ENCODE data around the gene STAB2. TPM values are rescaled to one million over a fixed set of nuclear protein-coding genes. Genes with fewer than 3 reads are reported as not detected.

Gene STAB2
- total and polyA plus RNA-seq, 2 of the 4 experiments (the other 2 are of a cell fraction) = not detected

DNA sequence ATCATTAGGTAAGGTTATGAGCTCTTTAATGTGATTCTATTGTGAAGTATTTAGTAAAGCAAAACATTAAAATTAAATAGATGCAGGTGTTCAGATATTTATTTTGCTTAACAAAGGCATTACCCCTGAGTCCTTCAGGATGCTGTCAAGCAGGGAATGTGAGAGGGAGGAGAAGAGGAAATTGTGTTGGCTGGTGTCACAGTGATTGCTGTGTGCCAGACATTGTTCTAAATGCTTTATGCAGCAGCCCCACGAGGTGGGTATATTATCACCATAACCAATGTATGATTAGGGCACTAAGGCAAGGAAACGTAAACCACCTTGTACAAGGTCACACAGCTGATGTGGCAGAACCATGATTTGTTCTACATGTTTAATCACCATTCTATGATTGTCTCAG, 80.1 kb downstream of the STAB2 start:
- in situ Hi-C loops (cut with MboI; ENCODE audit: low sequenced_read_pairs) (no loop called here), dilution Hi-C loops (cut with HindIII; ENCODE audit: low sequenced_read_pairs, unreplicated experiment) (no loop called here), intact Hi-C loops (cut with micrococcal nuclease) (no loop called here)
- Histone ChIP-seq H3K79me1 (ENCODE audit: low read depth in 1 of 2, low read length in 2 of 2) (no peaks in the 10 kb centered on the region), H3K56ac (ENCODE audit: extremely low read depth, insufficient read depth, low read length) (no peak overlapping the region), H3K9me1 (ENCODE audit: insufficient read depth, low read length) (no peaks in the 10 kb centered on the region), H4K5ac (ENCODE audit: low read depth, low read length) (no peak overlapping the region), H2BK120ac (ENCODE audit: low read depth, low read length) (no peak overlapping the region), H2AK5ac (ENCODE audit: low read depth, low read length) (no peak overlapping the region), H4K8ac (ENCODE audit: low read depth in 2 of 2, low read length in 2 of 2) (no peak overlapping the region), H2BK20ac (ENCODE audit: low read depth, low read length) (no peak overlapping the region), H3K4ac (ENCODE audit: low read depth, low read length) (no peak overlapping the region), H3K4me2 (ENCODE audit: low read depth, low read length) (no peak overlapping the region), H3K14ac (replicated peaks; ENCODE audit: low read depth, low read length) (no peak overlapping the region), H3K18ac (ENCODE audit: low read depth, low read length) (no peak overlapping the region), H2BK15ac (ENCODE audit: low read depth, low read length) (no peak overlapping the region), H2BK5ac (ENCODE audit: low read depth, low read length, poor library complexity, severe bottlenecking) (no peak overlapping the region), H3K9me3 (ENCODE audit: control insufficient read depth, insufficient read depth, low read length) (no peaks in the 10 kb centered on the region), H4K20me1 (ENCODE audit: insufficient read depth, low read length) (no peaks in the 10 kb centered on the region), H3K23ac (ENCODE audit: low read depth, low read length) (no peak overlapping the region), H3K36me3 (ENCODE audit: control insufficient read depth, insufficient read depth, low read length) (no peaks in the 10 kb centered on the region), H3K27me3 (ENCODE audit: control insufficient read depth, insufficient read depth, low read length) (peaks cover 2% of the 10 kb centered on the region; the same call in 1 of the 2 replicates), H4K91ac (ENCODE audit: insufficient read depth, low read depth, low read length) (no peak overlapping the region), H2AK9ac (replicated peaks; ENCODE audit: low read depth, low read length, poor library complexity) (no peak overlapping the region), H3K4me3 (ENCODE audit: insufficient read depth, low read depth, low read length) (no peak overlapping the region), H3K9ac (ENCODE audit: low read depth, low read length) (no peak overlapping the region), H2AFZ (replicated peaks; ENCODE audit: low read length, poor library complexity) (no peak overlapping the region), H3K4me1 (ENCODE audit: control insufficient read depth, insufficient read depth, low read length) (no peaks in the 10 kb centered on the region), H3K27ac (ENCODE audit: insufficient read depth, low read length) (no peak overlapping the region)
- TF ChIP-seq RAD21 (IDR thresholded peaks at IDR 0.05; ENCODE audit: low read length) (no peak), CEBPB (IDR thresholded peaks at IDR 0.05; ENCODE audit: low read depth, low read length) (no peak), NFE2L2 (IDR thresholded peaks at IDR 0.05; ENCODE audit: low read depth, low read length) (no peak), BHLHE40 (IDR thresholded peaks at IDR 0.05; ENCODE audit: low read depth, low read length) (no peak)
- no CpG with 5 or more reads among the region's 2 CpGs for WGBS, 2 experiments (ENCODE audit: extremely low coverage in 2 of 2, insufficient read length in 1 of 2)
- DNase-seq = no peak
- ATAC-seq (ENCODE audit: low read depth) = no peak
- no TSS peak for BruUV-seq (replicated peaks)
- POLR2A ChIA-PET (ENCODE audit: unreplicated experiment) = no interaction called here
- CTCF ChIA-PET = no interaction called here
